Upper lobe of right lung (tissue), 1 donor: ENCODE measurements around the gene SYT5. TPM values are rescaled to one million over a fixed set of nuclear protein-coding genes. Genes with fewer than 3 reads are reported as not detected.

Experiments used
- ATAC-seq: fragments of 200-7000 bp; cut with Tn5 transposase; one replicate; pipeline ENCODE4 v1.9.1; 2020; ENCODE audit warnings: mild to moderate bottlenecking, moderate library complexity
- DNase-seq: peaks from one replicate; pipeline ENCODE4 v3.0.0-alpha.2; 2020
- H3K27ac ChIP-seq: fragments of 200-600 bp; one replicate; pipeline ENCODE4 v1.8.0; 2022
- H3K27me3 ChIP-seq: fragments of 200-600 bp; one replicate; pipeline ENCODE4 v1.8.0; 2022; ENCODE audit warnings: mild to moderate bottlenecking
- H3K36me3 ChIP-seq: fragments of 200-600 bp; one replicate; pipeline ENCODE4 v1.8.0; 2022
- H3K4me1 ChIP-seq: fragments of 200-600 bp; one replicate; pipeline ENCODE4 v1.8.0; 2022
- H3K4me3 ChIP-seq: fragments of 200-600 bp; one replicate; pipeline ENCODE4 v1.8.0; 2022; ENCODE audit warnings: mild to moderate bottlenecking
- H3K9me3 ChIP-seq: fragments of 200-600 bp; one replicate; pipeline ENCODE4 v1.8.0; 2022
- intact Hi-C: fragments of 100-400 bp; cut with DNase I; formaldehyde crosslinking; loops from one replicate; pipeline ENCODE4 v1.11.0; 2022
- total RNA-seq: library from RNA; stranded (reverse); fragmentation: NEBNext Ultra II Directional; extraction: Animal tissue kit (Norgen Biotek cat#: 25700); gene quantifications from one replicate; pipeline ENCODE4 v1.2.1, GENCODE V29; 2021
- TF ChIP-seq, protein P1 (sequence below): fragments of 200-600 bp; IDR thresholded peaks from one replicate; pipeline ENCODE4 v1.8.0; 2022; ENCODE audit warnings: antibody characterized with exemption
- donor health status: DM: no; HTN: yes; CAD: no; lungs with severe emphysema.

The SYT5 gene
- total RNA-seq, 1 donor from 2014 or later, result not detected

DNA sequence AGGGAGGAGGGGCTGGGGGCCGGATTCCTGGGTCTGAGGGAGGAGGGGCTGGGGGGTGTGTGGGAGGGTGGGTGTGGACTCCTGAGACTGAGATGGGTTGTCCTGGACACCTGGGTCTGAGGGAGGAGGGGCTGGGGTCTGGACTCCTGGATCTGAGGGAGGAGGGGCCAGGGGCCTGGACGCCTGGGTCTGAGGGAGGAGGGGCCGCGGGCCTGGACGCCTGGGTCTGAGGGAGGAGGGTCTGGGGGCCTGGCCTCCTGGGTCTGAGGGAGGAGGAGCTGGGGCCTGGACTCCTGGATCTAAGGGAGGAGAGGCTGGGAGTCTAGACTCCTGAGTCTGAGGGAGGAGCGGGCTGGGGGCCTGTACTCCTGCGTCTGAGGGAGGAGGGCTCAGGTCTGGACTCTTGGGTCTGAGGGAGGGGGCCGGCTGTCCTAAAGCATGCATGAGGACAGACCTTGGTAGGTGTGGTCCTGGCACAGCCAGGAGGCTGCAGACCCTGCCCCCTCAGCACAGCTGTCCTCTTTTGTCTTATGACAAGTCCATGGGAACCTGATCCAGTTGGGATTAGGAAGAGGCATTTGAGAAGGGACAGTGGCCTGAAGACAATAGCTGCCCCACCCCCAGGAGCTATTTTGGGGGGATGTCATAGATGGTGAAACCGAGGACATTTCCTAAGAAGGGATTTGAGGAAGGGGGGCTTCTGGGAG is 32.4 kb downstream of the SYT5 start:
- H3K4me3 ChIP-seq, result no peak overlapping the region
- H3K9me3 ChIP-seq, result no peaks in the 10 kb centered on the region
- ATAC-seq (no peak), DNase-seq (no peak)
- H3K4me1 ChIP-seq, result no peaks in the 10 kb centered on the region
- no peaks in the 10 kb centered on the region for H3K36me3 ChIP-seq
- H3K27me3 ChIP-seq, result peaks cover 52% of the 10 kb centered on the region
- TF ChIP-seq, protein P1, sequence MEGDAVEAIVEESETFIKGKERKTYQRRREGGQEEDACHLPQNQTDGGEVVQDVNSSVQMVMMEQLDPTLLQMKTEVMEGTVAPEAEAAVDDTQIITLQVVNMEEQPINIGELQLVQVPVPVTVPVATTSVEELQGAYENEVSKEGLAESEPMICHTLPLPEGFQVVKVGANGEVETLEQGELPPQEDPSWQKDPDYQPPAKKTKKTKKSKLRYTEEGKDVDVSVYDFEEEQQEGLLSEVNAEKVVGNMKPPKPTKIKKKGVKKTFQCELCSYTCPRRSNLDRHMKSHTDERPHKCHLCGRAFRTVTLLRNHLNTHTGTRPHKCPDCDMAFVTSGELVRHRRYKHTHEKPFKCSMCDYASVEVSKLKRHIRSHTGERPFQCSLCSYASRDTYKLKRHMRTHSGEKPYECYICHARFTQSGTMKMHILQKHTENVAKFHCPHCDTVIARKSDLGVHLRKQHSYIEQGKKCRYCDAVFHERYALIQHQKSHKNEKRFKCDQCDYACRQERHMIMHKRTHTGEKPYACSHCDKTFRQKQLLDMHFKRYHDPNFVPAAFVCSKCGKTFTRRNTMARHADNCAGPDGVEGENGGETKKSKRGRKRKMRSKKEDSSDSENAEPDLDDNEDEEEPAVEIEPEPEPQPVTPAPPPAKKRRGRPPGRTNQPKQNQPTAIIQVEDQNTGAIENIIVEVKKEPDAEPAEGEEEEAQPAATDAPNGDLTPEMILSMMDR, result no peak
- H3K27ac ChIP-seq, result no peak overlapping the region
- intact Hi-C loops, result no loop called here

DNA sequence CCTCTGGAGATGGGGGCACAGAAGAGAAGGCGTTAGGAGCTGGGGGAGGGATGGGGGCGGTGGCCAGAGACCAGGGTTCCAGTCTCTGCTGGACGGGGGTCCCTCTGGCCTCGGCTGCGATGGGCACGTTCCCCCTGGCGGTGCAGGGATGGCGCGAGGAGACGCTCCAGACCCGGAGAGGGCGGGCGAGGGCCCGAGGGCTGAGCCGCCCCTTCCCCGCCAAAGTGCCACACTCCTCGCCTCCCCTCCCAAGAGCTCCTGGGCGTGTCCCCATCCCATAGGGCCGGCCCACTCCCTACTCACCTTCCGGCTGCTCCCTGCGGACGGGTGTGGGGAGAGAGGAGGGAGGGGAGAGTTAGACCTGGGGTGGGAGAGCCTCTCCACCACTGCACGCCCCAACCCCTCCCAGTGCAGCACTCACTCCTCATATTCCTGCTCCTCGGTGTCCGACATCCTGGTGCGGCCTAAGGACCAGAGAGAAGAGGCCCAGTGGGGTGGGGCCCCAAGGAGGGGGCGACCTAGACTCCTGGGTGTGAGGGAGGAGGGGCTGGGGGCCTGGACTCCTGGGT is 33.3 kb downstream of the SYT5 start:
- Histone ChIP-seq H3K36me3 (no peaks in the 10 kb centered on the region), H3K4me3 (no peak overlapping the region), H3K27me3 (peaks cover 60% of the 10 kb centered on the region), H3K4me1 (no peaks in the 10 kb centered on the region), H3K9me3 (no peaks in the 10 kb centered on the region), H3K27ac (no peak overlapping the region)
- no peak for DNase-seq
- intact Hi-C loops, result no loop called here
- TF ChIP-seq, protein P1, result no peak
- peak; percentile 8 for ATAC-seq

DNA sequence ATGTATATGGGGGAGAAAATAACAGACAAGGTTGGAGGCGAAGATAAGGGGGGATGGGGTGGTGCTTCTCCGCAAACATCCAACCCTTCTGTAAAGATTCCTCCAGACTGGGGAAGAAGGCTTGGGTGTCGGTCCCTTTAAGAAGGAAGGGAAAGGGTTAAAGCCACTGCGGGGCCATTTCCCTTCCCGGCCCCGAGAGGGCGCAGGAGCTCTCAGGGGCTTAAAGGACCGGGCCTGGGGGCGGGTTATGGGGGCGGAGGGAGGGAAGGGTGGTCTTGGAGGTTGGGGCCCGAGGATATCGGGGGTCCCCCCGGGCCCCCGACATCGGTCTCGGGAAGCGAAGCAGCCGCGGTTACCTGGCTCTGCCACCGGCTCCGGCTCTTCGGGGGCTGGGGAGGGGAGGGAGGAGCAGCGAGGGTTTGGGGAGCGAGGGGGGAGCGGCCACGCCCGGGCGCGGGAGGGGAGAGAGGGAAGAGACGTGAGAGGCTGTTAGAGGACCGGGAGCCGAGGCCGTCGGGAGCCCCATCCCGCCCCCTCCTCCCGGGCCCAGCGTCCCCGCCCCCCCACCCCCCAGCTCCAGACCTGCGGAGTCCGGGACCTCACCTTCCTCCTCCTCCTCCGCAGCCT is 33.9 kb downstream of the SYT5 start:
- intact Hi-C loops, result no loop called here
- DNase-seq (no peak), ATAC-seq (peak; percentile 22)
- no peaks in the 10 kb centered on the region for H3K4me1 ChIP-seq
- H3K27me3 ChIP-seq, result peaks cover 65% of the 10 kb centered on the region
- H3K9me3 ChIP-seq, result no peaks in the 10 kb centered on the region
- H3K4me3 ChIP-seq, result no peak overlapping the region
- TF ChIP-seq, protein P1, result peak; percentile 27
- H3K36me3 ChIP-seq, result no peaks in the 10 kb centered on the region
- H3K27ac ChIP-seq, result no peak overlapping the region

DNA sequence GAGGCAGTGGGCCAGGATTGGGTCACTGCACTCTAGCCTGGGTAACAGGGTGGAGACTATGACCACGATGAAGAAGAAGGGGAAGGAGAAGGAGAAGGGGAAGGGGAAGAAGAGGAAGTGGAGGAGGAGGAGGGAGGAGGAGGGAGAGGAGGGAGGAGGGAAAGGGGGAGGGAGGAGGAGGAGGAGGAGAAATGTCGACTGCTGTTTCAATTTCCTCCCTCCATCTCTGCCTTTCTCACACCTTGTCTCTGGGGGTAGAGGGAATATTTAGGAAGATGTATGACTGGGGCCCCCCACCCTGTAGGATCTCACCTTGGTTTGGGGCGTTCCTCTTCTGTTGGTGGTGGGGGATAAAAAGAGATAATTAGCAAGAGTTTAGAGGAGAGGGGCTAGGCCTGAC is 34.9 kb downstream of the SYT5 start:
- H3K4me3 ChIP-seq, result no peak overlapping the region
- H3K27ac ChIP-seq, result no peak overlapping the region
- ATAC-seq (peak; percentile 71), DNase-seq (no peak)
- no peaks in the 10 kb centered on the region for H3K4me1 ChIP-seq
- intact Hi-C loops, result no loop called here
- H3K9me3 ChIP-seq, result no peaks in the 10 kb centered on the region
- peaks cover 73% of the 10 kb centered on the region for H3K27me3 ChIP-seq
- H3K36me3 ChIP-seq, result no peaks in the 10 kb centered on the region
- TF ChIP-seq, protein P1, result no peak

DNA sequence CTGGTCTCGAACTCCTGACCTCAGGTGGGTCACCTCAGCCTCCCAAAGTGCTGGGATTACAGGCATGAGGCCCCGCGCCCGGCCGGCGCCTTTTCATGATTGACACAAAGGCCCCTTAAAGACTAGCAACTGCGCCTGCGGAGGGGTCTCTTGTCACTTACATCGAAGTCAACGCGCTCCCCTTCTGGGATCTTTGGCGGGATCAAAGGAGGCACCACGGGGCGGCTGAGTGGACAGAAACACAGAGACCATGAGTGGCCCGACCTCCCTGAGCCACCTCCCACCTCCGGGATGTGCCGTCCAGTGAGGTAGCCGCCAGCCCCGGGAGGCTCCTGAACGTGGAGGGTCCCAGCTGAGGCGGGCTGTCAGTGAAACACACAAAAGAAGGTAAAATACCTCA is 38.4 kb downstream of the SYT5 start:
- ATAC-seq (no peak), DNase-seq (no peak)
- Histone ChIP-seq H3K9me3 (no peaks in the 10 kb centered on the region), H3K27me3 (peaks cover 58% of the 10 kb centered on the region), H3K27ac (no peak overlapping the region), H3K36me3 (no peaks in the 10 kb centered on the region), H3K4me3 (no peak overlapping the region), H3K4me1 (no peaks in the 10 kb centered on the region)
- intact Hi-C loops, result loop anchor here (5.0 kb wide), 1 partner anchor 361 kb away; no protein-coding TSS in a partner anchor
- TF ChIP-seq, protein P1, result no peak
